ENCODE data around the gene IQSEC1.
A peak's percentile ranks its signal among the peaks of the same experiment; 100 is the strongest.

IQSEC1 gene

GRCh38 chr3:12996181-12996506 is 77.1 kb downstream of the IQSEC1 start:
- H3K27ac ChIP-seq: no peak overlapping the region
- no peak for DNase-seq (ENCODE audit: low spot score)
- no peak overlapping the region for H3K4me3 ChIP-seq
- TF ChIP-seq CTCF (IDR thresholded peaks at IDR 0.05): no peak

DNA sequence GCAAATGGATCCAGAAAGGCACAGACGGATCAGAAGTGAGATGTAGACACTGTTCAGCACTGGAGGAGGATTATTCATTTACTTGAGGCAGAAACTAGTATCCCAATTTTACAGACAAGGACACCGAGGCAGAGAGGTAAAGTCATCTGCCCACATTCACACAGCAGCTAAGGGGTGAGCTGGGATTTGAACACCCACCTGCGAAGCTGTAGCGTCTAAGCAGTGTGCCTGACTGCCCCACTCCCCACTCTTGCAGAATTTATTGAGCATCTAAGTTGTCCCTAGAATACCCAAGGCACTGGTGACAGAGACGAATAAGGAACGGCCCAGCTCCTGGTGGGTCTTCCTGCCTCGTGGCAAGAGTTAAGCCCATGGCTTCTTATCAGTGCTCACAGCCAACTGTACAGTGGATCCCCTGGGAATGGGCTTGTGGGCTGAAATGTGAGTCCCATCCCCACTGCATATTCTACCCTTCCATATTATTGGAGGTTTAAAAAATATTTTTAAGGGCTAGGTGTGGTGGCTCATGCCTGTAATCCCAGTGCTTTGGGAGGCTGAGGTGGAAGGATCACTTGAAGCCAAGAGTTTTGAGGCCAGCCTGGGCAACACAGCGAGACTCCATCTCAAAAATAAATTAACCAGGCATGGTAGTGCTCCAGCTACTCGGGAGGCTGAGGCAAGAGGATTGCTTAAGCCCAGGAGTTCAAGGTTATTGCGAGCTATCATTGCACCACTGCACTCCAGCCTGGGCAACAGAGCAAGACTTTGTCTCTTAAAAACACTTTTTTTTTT is 77.6 kb downstream of the IQSEC1 start:
- peak overlapping the region; percentile 91 for H3K4me3 ChIP-seq
- no peak for TF ChIP-seq CTCF (IDR thresholded peaks at IDR 0.05)
- peak overlapping the region; percentile 86 to 92 for H3K27ac ChIP-seq
- no peak for DNase-seq (ENCODE audit: low spot score)

DNA sequence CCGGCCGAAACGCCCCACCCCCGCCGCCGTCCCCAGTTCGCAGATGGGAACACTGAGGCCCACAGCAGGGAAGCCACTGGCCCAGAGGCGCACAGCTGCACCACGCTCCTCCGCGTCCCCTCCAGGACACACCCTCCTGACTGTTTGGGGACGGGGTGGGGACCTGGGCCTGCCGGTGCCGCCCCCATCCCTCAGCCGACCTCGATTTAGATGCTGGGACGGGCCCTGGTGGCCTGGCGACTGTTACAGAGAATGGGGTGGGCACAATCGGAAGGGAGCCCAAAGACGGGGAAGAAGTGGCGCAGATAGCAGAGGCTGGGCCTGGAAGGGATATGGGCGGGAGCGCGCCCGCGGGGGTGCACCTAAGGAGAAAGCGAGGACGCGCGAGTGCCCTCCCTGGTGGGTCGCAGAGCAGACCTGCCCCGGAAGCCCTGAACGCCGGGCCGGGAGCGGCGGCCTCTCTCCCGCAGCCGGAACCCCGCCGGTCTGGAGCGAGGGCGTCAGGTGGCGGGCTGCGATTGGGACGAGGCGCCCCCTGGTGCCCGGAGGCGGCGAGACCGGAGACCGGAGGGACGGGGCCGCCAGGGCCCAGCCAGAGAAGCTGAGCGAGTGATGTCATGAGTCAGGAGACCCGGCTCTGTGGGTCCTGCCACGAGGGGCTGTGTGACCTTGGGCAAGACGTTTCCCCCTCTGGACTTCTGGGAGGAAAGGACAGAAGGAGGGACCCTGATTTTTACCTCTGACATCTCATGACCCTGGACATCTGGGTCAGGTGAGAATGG is 78.4 kb downstream of the IQSEC1 start:
- TF ChIP-seq CTCF (IDR thresholded peaks at IDR 0.05): peak; percentile 96
- peak overlapping the region; percentile 91 for H3K4me3 ChIP-seq
- peak; percentile 93 for DNase-seq (ENCODE audit: low spot score)
- H3K27ac ChIP-seq: peak overlapping the region; percentile 86 to 92

- no peak for DNase-seq (ENCODE audit: low spot score)
- Histone ChIP-seq H3K27ac (peak overlapping the region; percentile 86 to 92), H3K4me3 (peak overlapping the region; percentile 91)
- no peak for TF ChIP-seq CTCF (IDR thresholded peaks at IDR 0.05)
Observed at GRCh38 chr3:12994357-12994606, 78.9 kb downstream of the IQSEC1 start.

DNA sequence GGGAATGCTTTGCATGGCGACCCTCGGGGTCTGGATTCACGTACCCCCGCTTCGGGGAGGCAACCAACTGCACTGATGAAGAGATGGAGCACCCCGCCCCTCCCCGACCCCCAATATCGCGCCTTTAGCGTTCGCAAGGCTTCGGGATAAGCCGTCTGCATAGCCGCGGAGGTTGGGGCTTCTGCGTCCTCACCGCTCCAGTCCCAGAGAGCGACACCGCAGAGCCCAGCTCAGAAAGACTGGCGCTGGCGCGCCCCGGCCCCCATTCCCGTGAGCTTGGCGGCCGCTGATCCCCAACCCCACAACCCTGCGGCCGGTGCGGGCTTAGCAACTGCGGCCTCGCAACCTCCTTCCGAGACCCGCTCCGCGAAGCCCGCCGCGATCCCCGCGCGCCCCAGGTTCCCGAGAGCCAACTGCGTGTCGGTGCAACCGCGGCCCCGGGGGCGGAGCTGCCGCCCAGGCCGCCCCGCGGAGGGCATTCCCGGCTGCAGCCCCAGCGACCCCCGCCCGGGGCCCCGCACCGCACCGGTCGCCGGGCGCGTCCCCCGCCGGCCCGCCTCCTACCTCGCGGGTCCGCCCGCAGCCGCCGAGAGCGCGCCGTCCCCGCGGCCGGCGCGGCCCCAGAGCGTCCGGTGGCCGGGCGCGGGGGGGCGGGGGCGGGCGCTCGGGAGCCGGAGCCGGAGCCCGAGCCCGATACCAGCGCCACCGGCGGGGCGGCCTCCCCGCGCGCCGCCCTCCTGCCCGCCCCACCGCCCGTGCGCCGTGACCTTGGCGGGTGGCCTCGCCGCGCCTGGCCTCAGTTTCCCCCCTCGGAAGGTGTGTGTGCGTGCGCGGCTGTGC is 79.5 kb downstream of the IQSEC1 start:
- TF ChIP-seq CTCF (IDR thresholded peaks at IDR 0.05): no peak
- no peak for DNase-seq (ENCODE audit: low spot score)
- Histone ChIP-seq H3K27ac (peak overlapping the region; percentile 86 to 92), H3K4me3 (peak overlapping the region; percentile 91)

- H3K27ac ChIP-seq: peak overlapping the region; percentile 78 to 92
- DNase-seq (ENCODE audit: low spot score): no peak
- peak overlapping the region; percentile 91 for H3K4me3 ChIP-seq
- no peak for TF ChIP-seq CTCF (IDR thresholded peaks at IDR 0.05)
Observed at GRCh38 chr3:12992629-12993516, 80.4 kb downstream of the IQSEC1 start.

All from coronary artery (tissue), 2 donors.